KMS-11 (cell line): ENCODE measurements around the gene WNT5A.

Source experiments
- H2AFZ ChIP-seq: fragments of 200-600 bp; sonication (generic); 2 replicates; pipeline ENCODE4 v1.6.1; 2016; ENCODE audit warnings: antibody characterized with exemption, mixed run types, low read depth
- H3K27ac ChIP-seq: fragments of 200-600 bp; sonication (generic); 2 replicates; pipeline ENCODE4 v1.6.1; 2016; ENCODE audit warnings: mild to moderate bottlenecking, mixed run types
- H3K27me3 ChIP-seq: fragments of 200-600 bp; sonication (generic); 2 replicates; pipeline ENCODE4 v1.6.1; 2017; ENCODE audit warnings: mild to moderate bottlenecking, low read depth, mixed run types, moderate library complexity; ENCODE audit not compliant: insufficient read depth
- H3K36me3 ChIP-seq: fragments of 200-600 bp; sonication (generic); 2 replicates; pipeline ENCODE4 v1.6.1; 2017; ENCODE audit warnings: mild to moderate bottlenecking, mixed run types; ENCODE audit not compliant: insufficient read depth
- H3K4me1 ChIP-seq: fragments of 200-600 bp; sonication (generic); 2 replicates; pipeline ENCODE4 v1.6.1; 2016; ENCODE audit warnings: mild to moderate bottlenecking, low read depth, mixed run types; ENCODE audit not compliant: poor library complexity, severe bottlenecking
- H3K4me2 ChIP-seq: fragments of 200-600 bp; sonication (generic); 2 replicates; pipeline ENCODE4 v1.7.0; 2016; ENCODE audit warnings: mild to moderate bottlenecking, mixed run types
- H3K4me3 ChIP-seq: fragments of 200-600 bp; sonication (generic); IDR thresholded peaks from 2 replicates; pipeline ENCODE4 v1.6.1; 2017; ENCODE audit warnings: low read depth, low read length, mixed read lengths; ENCODE audit not compliant: insufficient read depth
- H3K79me2 ChIP-seq: fragments of 200-600 bp; sonication (generic); 2 replicates; pipeline ENCODE4 v1.6.1; 2016; ENCODE audit warnings: low read depth, mixed run types; ENCODE audit not compliant: insufficient read depth
- H3K9ac ChIP-seq: fragments of 200-600 bp; sonication (generic); 2 replicates; pipeline ENCODE4 v1.6.1; 2016; ENCODE audit warnings: mild to moderate bottlenecking, mixed run types
- H4K20me1 ChIP-seq: fragments of 200-600 bp; sonication (generic); 2 replicates; pipeline ENCODE4 v1.6.1; 2016; ENCODE audit warnings: mild to moderate bottlenecking, mixed run types; ENCODE audit not compliant: insufficient read depth
- CTCF ChIP-seq: fragments of 200-600 bp; sonication (generic); conservative IDR thresholded peaks from 2 replicates; pipeline ENCODE4 v1.6.1; 2017; ENCODE audit warnings: low read depth, mild to moderate bottlenecking, antibody characterized with exemption, low read length, moderate library complexity, mixed read lengths

Gene WNT5A

GRCh38 chr3:55512571-55513343 is 25.7 kb upstream of the WNT5A start:
- H3K4me3 ChIP-seq, result no peak overlapping the region
- peak overlapping the region; percentile 44; the same call in 1 of the 2 replicates for H2AFZ ChIP-seq
- peak overlapping the region; percentile 8; the same call in 1 of the 2 replicates for H3K9ac ChIP-seq
- no peaks in the 10 kb centered on the region for H3K27me3 ChIP-seq
- H3K4me2 ChIP-seq, result peak overlapping the region; percentile 55
- no peaks in the 10 kb centered on the region for H3K36me3 ChIP-seq
- no peaks in the 10 kb centered on the region for H3K79me2 ChIP-seq
- peak overlapping the region; percentile 58 for H3K27ac ChIP-seq
- H3K4me1 ChIP-seq, result peaks cover 25% of the 10 kb centered on the region
- TF ChIP-seq CTCF, result no peak
- no peaks in the 10 kb centered on the region for H4K20me1 ChIP-seq

GRCh38 chr3:55511895-55512570 is 24.9 kb upstream of the WNT5A start:
- Histone ChIP-seq H3K36me3 (no peaks in the 10 kb centered on the region), H3K4me3 (no peak overlapping the region), H3K27me3 (no peaks in the 10 kb centered on the region), H3K27ac (peak overlapping the region; percentile 58), H3K4me2 (peak overlapping the region; percentile 55), H2AFZ (peak overlapping the region; percentile 44; the same call in 1 of the 2 replicates), H3K79me2 (no peaks in the 10 kb centered on the region), H3K4me1 (peaks cover 25% of the 10 kb centered on the region), H3K9ac (peak overlapping the region; percentile 8; the same call in 1 of the 2 replicates), H4K20me1 (no peaks in the 10 kb centered on the region)
- TF ChIP-seq CTCF, result no peak

GRCh38 chr3:55508335-55508734 is 21.2 kb upstream of the WNT5A start:
- H3K36me3 ChIP-seq, result no peaks in the 10 kb centered on the region
- H3K9ac ChIP-seq, result no peak overlapping the region
- no peak overlapping the region for H3K27ac ChIP-seq
- no peak overlapping the region for H2AFZ ChIP-seq
- no peaks in the 10 kb centered on the region for H3K79me2 ChIP-seq
- no peaks in the 10 kb centered on the region for H4K20me1 ChIP-seq
- no peak overlapping the region for H3K4me2 ChIP-seq
- TF ChIP-seq CTCF, result no peak
- H3K27me3 ChIP-seq, result no peaks in the 10 kb centered on the region
- no peak overlapping the region for H3K4me3 ChIP-seq
- peaks cover 25% of the 10 kb centered on the region for H3K4me1 ChIP-seq

- no peak for TF ChIP-seq CTCF
- Histone ChIP-seq H3K4me1 (peaks cover 20% of the 10 kb centered on the region), H2AFZ (no peak overlapping the region), H3K36me3 (no peaks in the 10 kb centered on the region), H3K4me2 (no peak overlapping the region), H3K27me3 (no peaks in the 10 kb centered on the region), H3K79me2 (no peaks in the 10 kb centered on the region), H3K27ac (no peak overlapping the region), H3K4me3 (no peak overlapping the region), H4K20me1 (no peaks in the 10 kb centered on the region), H3K9ac (no peak overlapping the region)
Measured at GRCh38 chr3:55507808-55508207, 20.7 kb upstream of the WNT5A start.
